Spleen (tissue), 7 donors: Measurements from ENCODE around the gene PLEKHG3.

Experiments
- CTCF ChIP-seq, 11 experiments: fragments of 200-600 bp in 7 of 11; fragments of 450-650 bp in 4 of 11; sonication (generic) in 4 of 11; IDR thresholded peaks in 8 of 11; conservative IDR thresholded peaks in 3 of 11; 1 replicate in 7 of 11; 2 replicates in 4 of 11; pipeline versions ENCODE4 v1.4.0 to v1.8.0; 2016 to 2021; ENCODE audit warnings: antibody characterized with exemption in 11 of 11, inconsistent platforms in 4 of 11, mild to moderate bottlenecking in 1 of 11
- POLR2A ChIP-seq, 3 donors: fragments of 450-650 bp; IDR thresholded peaks; one replicate each; pipeline ENCODE4 v1.5.1; 2017; ENCODE audit warnings: antibody characterized with exemption in 3 of 3, mild to moderate bottlenecking in 1 of 3
- donor health status: DM: no; HTN: no; CAD: no; lungs with moderate emphysema.
- donor health status: DM: no; HTN: no; CAD: no.
- donor health status: DM: no; HTN: no; CAD: no.

GRCh38 chr14:64700290-64700689 is 3.9 kb upstream of the PLEKHG3 start:
- TF ChIP-seq CTCF (IDR thresholded peaks at IDR 0.05 in 8 of 11, conservative IDR thresholded peaks at IDR 0.05 in 3 of 11) (no peak), POLR2A (IDR thresholded peaks at IDR 0.05) (no peak)
